HG02973 (cell line): ENCODE data around the gene IFNLR1.

ENCODE experiments used
- ATAC-seq: cut with Tn5 transposase; IDR thresholded peaks from one replicate; pipeline ENCODE4 v1.9.1; 2021; ENCODE audit warnings: moderate library complexity; ENCODE audit not compliant: unreplicated experiment

Gene IFNLR1

DNA sequence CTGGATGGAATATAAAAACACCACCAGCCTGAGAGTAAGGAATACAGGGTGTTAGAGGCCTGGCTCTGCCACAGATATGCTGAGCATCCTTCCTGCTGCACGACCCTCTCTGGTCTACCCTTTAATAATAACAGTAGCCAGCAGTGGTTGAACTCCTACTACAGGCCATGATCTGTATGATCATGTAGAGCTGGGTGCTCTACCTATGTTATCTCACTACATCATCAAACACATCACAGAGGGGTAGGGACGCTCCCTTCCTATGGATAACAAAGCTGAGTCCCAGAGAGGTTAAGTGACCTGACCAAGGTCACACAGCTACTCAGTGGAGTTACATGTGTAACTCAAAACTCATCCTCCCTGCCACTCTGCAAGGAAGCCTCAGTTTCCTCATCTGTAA is 62.1 kb downstream of the IFNLR1 start:
- no peak for ATAC-seq

DNA sequence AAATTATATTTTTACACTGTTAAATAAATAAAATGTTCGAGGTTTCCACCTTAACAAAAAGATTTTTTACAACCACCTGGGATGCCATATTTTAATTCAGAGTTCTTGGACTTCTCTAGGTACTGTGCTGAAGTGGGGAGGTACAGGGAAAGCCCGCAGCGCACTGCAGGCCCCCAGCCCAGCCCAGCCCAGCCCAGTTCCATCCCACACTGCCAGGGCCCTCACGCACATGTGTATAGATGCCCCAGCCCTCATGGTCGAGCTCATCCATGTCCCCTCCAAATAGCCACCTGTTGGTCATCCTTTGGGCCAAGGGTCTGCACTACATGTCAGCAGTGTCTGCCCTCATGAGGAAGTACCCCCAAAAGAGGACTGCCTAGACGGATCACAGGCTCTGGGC is 63.5 kb downstream of the IFNLR1 start:
- ATAC-seq, result no peak

DNA sequence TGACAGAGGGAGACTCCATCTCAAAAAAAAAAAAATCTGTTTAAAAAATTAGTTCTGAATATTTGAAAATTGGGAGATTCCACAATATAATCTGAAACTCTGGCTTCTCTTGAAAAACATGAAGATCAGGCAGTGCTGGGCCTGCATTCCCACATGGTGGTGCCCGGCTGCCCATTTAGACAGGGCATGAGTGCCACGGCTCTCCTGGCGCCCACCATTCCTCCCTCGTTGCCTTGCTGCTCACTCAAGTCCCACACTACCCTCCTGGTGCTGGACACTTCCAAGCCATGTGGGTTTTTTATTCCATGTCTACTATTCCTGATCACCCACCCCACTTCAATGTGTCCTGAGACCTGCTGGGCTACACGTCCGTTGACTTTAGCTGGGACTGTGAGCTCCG is 64.3 kb downstream of the IFNLR1 start:
- ATAC-seq, result no peak

DNA sequence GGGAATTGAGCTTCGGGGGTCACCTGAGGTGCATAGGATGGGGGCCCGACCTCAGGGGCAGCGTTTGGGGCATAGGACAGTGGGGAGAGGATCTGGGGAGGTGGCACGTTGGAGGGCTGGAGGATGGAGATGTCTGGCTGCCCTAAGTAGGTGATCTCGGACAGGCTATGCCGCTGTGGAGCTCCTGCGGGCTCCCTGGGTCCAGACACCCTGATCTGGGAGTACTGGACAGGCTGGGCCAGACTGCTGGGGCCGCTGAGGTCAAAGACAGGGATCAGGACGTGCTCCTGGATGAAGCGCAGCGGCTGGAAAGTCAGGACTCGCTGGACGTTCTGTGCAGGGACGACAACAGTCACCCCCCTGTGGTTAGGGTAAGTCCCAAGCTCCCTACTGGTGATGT is 65.7 kb downstream of the IFNLR1 start:
- ATAC-seq, result no peak

DNA sequence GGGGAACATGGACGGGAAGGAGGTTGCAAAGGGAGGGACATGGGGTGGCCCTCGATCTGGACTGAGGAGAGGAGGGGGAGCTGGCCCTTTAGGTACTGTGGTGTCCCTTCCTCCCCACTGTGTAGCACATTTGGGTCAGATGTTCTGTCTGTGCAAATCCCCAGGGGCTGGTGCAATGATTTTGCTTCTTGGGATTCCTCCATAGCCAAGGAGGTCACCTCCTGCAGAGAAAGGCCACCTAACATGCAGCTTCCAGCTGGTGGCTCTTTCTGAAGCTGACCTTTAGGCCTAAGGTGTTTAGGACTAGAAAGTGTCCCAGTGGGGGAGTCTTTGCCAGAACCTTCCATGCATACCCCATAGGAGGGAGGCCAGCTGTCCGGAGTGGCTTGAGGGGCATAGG is 66.1 kb downstream of the IFNLR1 start:
- ATAC-seq, result no peak

DNA sequence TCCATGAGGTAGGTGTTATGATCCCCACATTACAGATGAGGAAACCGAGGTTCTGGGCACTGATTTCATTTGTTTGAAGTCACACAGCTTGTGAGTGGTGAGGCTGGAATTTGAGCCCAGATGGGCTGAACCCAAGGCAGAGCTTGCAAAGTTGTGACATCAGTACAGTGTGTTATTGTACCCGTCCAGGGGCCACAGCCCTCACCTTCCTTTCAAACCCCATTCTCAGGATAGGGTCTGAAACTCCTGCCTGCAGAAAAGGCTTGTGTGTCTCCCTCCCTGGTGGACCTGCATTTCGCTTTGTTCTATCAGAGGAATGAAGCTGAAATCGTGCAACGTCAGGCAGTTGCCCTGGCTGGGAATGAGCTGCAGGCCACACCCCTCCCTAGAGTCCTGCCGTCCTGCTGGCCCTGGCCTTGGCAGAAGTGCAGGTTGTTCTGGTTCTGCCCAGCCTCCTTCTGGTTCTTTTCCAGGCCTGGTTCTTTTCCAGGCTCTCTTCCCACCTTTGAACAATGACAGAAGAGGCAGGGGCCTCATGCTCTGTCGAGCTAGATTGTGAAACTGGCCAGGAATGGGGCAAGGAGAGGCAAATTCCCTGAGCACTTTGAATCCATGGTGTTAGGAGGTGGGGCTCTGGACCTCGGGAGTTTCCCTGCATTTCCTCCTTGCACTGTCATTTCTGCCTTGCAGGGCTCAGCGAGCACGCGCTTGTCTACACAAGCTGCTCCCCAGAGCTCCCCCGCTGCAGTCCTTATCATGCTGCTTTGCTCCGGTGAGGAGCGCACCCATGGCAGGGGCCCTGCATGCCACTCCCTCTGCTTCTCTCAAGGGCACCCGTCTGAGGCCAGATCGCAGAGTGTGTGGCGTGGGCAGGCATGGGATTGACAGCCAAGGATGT is 67.0 kb downstream of the IFNLR1 start:
- ATAC-seq, result no peak

DNA sequence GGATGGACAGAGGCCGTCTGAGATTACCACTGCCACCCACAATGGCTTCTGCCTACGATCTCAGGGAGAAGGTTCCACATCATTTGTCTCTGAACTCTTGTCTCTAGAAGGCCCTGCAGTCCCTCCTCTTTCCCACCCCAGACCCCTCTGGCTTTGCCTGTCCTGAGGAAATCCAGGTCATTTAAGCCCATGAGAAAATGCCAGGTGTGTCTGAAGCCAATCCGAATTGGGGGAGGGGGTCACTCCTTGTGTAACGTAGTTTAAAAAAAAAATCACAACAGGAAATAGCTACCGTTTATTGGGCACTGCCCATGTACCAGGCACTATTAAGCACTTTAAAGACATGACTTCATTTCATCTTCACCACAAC is 67.6 kb downstream of the IFNLR1 start:
- no peak for ATAC-seq

DNA sequence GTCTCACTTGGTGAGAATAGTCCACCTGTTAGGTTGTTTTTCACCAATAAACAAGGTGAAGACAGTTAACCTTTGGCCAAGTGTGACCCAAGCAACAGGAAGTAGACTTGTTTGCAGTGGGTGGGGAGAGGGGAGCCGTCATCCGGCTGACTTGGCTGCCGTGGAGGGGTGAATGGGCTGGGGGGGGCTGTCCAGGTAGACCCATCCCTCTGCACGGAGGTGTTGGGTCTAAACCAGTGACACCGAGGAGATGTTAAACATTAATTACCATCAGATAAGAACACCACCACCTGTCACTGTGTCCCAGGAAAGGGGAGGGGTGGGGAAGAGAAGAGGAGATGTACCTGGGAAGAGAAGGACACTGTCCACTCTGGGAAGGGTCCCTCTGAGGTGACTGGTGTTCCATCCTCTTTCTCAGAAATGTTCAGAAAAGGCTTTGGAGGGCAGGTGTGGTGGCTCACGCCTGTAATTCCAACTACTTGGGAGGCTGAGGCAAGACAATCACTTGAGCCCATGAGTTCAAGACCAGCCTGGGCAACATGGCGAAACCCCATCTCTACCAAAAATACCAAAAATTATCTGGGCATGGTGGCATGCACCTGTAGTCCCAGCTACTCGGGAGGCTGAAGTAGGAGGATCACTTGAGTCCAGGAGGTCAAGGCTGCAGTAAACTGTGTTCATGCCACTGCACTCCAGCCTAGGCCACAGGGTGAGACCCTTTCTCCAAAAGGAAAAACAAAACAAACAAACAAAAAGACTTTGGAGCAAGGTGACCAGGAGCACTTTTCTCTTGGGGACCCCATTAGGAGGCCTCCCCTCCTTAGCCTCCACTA is 68.5 kb downstream of the IFNLR1 start:
- ATAC-seq, result no peak

DNA sequence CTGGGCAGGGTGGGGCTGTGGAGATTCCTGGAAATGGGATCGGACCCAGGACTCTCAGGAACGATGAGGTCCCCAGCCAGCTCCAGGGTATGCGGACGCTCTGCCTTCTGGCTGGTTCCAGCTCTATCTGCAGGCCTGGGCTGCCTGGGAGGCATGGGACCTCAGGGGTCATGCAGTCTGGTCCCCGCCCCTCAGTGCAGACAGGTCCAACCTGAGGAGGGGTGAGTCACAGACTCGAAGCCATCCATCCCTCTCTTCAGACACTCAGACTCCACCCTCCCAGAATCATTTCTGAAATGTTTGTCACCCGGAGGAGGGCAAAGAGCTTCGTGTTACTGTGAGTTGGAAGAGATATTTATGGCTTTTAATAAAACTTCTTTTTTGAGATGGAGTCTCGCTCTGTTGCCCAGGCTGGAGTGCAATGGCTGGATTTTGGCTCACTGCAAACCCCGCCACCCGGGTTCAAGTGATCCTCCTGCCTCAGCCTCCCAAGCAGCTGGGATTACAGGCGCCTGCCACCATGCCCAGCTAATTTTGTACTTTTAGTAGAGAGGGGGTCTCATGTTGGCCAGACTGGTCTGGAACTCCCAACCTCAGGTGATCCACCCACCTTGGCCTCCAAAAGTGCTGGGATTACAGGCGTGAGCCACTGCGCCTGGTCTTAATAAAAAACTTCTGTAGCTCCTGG is 69.2 kb downstream of the IFNLR1 start:
- ATAC-seq, result no peak

DNA sequence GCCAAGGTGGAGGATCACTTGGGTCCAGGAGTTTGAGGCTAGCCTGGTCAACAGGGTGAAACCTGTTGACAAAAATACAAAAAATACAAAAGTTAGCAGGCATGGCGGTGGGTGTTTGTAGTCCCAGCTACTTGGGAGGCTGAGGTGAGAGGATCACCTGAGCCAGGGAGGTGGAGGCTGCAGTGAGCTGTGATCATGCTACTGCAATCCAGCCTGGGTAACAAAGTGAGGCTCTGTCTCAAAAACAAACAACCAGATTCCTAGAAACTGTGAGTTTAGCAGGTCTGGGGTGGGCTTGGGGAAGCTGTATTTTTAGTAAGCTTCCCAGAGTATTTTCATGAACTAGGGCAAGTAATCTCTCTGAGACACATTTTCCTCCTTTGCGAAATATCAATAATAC is 70.0 kb downstream of the IFNLR1 start:
- ATAC-seq, result no peak

DNA sequence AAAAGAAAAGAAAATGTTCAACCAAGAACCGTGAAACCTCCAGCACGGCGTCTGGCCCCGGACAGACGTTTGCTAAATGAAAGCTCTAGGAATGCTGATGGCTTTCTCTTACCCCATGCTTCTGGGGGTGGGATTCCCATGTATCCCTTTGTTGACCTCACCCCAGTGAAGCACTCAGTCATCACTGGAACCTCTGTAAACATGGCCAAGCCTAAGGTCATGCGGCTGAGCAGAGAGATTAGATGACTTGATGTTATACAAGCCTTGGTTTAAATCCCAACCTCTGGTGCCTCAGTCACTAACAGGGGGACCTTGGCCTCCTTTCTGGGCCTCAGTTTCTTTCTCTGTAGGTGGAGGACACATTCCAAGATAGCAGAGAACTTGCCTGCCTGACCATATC is 72.3 kb downstream of the IFNLR1 start:
- ATAC-seq, result no peak

DNA sequence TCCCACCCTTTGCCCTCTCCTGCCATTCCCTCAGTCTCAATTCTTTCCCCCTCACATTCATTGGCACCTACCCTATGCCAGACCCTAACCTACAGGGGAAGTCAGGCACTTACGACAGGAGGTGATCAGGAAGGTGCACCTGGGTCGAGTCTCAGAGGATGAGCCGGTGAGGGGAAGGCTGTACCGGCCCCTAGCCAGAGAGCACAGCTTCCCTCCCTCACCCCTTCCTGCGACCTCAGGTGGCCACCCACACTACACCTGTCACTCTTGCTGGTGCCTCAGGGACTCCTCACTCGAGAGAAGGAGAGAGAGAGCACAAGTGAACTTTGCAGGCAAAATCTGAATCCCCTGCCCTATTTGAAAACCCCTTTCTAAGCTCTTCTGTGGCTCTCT is 73.5 kb downstream of the IFNLR1 start:
- ATAC-seq, result no peak

DNA sequence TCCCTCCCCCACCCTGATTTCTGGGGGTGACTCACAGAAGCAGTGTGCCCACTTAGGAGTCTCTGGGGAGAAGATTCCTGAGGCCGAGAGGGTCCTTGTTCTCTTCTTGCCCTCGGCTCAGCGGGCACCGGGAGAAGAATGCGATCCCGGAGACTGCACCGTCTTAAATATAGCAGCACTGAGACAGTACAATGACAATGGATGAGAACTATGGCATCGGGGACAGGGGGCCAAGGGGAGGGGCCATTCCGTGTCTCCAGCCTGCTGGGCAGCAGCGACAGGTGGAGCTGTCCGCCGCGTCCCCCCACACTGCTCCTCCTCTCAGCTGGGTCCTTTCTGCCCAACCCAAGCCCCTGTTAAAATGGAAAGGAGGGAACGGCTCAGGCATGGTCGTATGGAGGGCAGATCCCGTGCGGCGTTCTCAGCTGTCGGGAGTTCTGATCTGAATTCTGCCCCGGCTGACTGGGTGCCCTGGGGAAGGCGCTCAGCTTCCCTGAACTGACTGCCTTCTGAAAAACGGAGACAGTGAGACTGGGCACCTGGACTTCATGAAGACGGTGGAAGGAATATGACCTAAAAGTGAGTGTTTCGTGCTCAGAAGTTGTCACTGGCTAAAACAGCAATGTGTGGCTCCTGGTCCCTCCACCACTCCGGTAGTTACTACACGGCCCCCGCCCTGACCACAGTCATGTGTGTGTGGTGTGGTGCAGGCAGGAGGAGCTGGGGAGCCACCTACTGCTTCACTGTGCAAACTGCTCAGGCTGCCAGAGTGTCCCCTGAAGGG is 74.9 kb downstream of the IFNLR1 start, which contains the start of gene MYOM3:
TSS of gene MYOM3 (minus strand) at position 140 of the 784 bp plus-strand sequence. CDS start 3,499 bp downstream, outside the sequence.
- ATAC-seq, result no peak

DNA sequence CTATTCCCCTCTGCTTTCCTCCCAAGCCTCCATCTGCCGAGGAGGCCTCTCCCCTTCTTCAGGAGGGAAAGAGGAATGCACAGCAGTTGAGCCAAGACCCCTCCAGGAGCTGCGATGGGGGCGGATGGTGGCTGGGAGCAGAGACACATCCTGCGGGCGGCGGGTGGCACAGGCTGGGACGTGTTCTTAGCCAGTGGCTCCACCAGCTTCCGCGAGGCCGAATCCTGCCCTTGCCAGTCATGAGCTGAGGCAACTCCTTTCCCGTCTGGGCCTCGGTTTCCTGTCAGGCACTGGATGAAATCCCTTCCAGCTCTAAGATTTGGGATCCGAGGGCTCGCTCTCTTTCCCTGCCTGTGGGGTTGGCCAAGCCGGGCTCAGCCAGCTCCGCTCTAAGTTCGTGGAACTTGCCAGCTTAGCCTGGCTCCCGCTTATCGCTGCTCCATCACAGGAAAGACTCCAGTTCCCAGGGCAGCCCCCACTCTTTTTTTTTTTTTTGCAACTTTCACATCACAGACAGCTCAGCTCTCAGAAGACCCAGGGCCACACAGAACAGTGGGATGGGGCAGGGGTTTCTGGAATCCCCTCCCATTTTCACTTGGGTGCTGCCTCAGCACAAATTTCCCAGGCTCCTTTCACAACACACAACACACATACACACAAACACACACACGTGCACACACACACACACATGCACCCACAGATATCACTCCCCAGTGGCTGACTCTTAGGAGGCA is 75.7 kb downstream of the IFNLR1 start:
- no peak for ATAC-seq

DNA sequence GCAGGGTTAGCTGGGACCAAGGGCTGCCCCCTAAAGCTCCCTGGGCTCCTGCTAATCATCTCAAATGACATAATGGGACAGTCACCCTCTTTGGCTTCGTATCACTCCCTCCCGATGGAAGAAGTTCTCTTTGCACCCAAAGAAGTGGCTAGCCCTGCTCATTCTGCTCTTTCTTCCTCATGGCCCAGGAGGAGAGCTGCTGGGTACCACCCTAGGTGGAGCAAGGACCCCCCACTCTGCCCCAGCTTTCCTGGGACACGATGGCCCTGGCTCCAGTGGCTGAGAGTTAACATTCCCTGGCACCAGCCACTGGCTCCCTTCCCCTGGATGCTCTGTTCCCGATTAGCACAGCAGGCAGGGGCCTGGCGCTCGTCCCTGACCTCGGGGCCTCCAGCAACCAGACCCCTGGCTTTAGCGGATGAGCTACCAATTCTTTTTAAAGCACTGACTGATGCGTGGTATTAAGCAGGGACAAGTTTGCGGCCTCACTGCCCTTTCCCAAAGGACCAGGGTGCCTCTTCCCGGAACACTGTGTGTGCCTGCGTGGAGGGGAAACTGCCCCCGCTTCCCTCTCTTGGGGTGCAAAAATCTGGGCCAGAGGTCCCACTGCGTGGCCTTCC is 76.3 kb downstream of the IFNLR1 start:
- no peak for ATAC-seq

DNA sequence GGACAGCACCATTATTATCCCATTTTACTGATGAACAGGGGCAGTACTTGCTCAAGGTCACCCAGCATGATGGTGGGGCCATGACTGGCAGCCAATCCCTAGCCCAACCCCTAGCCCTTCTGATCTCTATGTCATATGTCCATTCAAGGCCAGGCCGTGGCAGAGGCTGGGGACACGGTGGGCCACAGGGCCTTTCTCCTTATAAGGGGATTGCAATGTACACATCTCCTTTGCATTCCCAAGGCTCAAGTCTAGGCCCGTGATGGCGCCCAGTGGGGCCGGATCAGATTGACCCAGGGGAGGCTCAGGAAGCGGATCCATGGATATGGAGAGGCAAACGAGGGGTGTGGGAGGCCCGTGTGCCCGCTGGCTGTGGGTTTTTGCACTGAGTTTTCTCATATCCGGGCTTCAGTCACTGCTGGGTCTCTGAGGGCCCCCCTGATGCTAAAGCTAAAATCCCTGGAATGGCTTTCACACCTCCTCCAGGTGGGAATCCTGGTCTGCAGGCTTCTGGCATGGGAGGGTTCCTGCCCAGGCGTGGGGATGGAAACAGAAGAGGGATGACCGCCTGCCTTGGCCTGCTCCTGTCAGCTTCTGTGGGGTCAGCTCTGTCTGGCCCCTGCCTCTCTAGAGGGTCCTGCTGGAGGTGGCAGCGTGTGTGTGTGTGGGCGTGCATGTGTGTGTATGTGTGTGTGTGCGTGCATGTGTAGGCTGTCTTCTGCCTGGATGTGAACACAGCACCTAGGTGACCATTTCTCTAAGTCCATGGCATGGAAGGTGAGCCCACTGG is 77.2 kb downstream of the IFNLR1 start:
- ATAC-seq, result no peak

DNA sequence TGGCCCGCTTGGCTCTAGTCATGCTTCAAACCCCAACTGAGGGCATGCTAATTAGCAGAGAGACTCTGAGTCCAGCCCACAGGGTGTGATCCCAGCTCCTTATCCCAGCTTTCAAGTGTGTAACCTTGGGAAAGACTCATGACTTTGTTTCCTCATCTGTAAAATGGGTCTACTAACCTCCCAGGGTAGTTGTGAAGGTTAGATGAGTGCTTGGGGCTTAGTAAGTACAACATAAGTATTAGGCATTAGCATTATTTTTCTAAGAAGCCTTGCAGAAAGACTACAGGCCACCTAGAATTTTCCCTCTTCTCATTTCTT is 78.0 kb downstream of the IFNLR1 start:
- no peak for ATAC-seq

DNA sequence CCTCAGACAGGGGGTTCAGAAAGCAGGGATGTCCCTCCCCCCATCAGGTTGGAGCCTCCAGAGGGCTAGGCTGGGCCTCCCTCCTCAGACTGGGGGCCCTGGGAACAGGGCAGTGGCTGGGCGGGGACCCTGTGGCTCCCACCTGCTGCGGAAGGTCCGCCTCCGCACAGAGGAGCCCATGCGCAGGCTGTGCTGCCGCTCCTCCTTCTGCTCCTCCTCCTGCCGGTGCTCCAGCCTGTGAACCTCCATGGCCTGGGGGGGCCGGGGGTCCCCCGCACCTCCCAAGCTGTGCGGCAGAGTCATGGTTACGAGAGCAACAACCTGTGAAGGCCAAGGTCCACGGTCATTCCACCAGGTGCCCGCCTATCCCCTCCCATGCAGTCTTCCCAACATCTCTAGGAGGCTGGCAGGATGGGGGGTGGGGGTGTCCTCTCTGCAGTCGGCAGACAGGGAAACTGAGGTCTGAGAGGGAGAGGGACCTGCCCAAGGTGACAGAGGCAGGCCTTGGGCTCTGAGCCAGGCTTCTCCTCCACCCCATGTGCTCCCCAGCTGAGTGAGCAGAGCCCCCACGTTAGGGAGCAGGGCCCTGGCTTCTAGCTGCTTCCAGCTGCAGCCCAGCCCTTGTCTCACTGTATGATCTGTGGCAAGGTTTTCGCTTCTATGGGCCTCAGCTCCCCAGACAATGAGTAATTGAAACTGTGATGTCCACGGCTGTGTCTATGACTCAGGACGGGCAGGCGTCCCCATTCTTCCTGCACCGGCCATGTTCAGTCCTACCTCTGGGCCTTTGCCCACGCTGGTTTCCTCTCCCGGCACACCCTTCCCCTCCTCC is 78.5 kb downstream of the IFNLR1 start:
- ATAC-seq, result no peak
